Stimulated activated CD4-positive, alpha-beta T cell treated with anti-CD3 and anti-CD28 coated beads, Interleukin-12 subunit alpha, Interleukin-12 subunit beta, amount 100 ng/mL, for 24 hours (primary cell): Measurements from ENCODE around the gene KRCC1.
A peak's percentile ranks its signal among the peaks of the same experiment; 100 is the strongest.

Source experiments
- DNase-seq, 2 experiments: peaks; one replicate each; pipeline ENCODE4 v3.0.0-alpha.2; 2020; ENCODE audit warnings: low read depth in 2 of 2

The KRCC1 gene

DNA sequence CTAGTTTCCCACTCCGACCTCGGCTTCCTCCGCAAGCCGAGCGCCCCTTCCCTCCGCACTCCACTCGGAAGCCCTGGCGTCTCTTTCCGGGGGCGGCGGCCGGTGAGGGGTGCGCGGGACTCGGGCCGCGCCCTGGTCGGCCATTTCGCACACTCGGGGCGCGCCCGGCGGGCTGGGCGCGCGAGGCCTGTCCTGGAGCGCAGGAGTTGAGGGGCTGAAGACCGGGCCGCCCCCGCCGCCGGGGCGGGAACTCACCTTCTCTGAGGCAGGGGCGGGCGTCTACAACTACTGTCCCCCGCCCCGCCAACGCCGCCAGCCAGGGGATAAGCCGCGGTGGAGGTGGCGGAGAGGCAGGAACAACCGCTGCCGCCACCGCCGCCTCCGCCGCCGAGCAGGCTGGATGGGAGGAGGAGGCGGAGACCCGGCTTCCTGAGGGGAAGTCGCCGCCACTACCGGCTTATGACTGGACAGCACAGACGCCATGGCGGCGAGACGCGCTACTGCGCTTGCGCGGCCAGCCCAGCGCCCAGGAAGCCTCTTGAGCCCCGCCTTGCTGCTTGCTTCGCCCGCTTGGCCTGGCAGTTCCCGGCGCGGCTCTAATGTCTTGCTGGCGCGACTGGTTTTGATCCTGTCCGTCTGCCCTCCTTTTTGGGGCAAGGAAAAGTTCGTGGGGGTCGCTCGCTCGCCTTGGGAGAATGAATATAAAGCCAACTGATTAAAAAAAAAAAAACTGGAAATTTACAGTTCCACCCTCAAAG, at the start of gene KRCC1:
Gene KRCC1, minus strand, starts transcription at position 413 of the 758 bp plus-strand sequence. CDS start 27,220 bp downstream, outside the sequence.
- DNase-seq, result peak; percentile 86 to 87

DNA sequence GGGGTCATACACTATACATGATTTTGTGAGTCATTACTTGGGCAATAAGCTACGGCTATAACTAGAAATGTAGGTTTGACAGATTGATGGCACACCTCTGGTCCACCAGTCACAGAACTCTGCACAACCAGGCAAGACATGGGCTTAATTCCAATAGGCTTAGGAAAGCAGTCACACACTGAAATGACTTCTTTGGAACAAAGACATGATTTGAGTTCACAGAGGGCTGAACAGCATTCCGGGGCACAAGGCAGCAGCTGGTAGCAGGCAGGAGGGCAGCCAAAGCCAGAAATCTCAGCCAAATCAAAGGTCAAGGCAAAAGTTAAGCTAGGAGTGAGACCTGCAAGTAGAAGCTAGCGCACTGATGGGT, 44.9 kb upstream of the KRCC1 start:
- DNase-seq, result no peak

DNA sequence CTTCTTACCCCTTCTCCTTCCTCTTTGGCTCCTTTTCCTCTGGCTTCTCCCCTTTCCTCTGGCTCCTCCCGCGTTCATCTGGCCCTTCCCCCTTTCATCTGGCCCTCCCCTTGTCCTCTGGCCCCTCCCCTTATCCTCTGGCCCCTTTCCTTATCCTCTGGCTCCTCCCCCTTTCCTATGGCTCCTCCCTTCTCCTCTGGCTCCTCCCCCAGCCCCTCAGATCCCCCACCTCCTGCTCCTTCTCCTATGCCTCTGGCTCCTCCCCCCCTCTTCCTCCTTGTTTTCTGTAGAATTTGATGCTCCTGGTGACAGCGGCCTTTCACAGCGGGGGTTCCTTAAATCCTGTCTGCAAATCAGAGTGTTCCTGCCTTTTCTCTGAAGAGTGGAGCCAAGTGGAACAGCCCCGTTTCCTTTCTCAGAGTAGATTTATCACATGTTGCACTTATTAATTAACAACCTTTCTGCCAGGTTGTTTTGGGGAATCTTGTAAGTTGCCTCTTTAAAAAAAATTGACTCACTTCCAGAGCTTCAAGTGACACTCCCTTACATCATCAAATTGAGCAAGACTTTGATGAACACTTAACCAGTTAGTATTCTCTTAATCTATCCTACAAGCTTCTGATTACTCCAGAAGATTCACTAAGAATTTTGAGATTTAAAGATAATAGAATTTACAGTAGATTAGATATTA, 44.4 kb upstream of the KRCC1 start:
- DNase-seq, result no peak

DNA sequence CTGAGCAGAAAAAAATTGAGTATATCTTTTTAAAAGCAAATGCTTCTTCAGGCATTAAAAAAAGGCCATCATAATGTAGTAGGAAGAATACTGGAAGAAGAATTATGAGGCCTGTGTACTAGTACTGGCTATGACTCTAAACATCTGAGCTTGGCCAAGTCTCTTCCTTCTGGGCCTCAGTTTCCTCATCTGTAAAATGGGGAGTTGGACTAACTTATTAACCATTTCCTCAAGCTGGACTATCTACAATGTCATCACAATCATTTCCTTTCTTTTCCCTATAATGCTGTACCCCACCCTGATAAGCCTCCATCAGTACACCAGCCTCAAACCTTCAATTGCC, 42.9 kb upstream of the KRCC1 start:
- DNase-seq, result no peak

- DNase-seq, result no peak
Observed at GRCh38 chr2:88097891-88098557, 42.4 kb upstream of the KRCC1 start.

GRCh38 chr2:88097192-88097591, 41.6 kb upstream of the KRCC1 start:
- no peak for DNase-seq

- no peak for DNase-seq
Observed at GRCh38 chr2:88096708-88097107, 41.1 kb upstream of the KRCC1 start.

DNA sequence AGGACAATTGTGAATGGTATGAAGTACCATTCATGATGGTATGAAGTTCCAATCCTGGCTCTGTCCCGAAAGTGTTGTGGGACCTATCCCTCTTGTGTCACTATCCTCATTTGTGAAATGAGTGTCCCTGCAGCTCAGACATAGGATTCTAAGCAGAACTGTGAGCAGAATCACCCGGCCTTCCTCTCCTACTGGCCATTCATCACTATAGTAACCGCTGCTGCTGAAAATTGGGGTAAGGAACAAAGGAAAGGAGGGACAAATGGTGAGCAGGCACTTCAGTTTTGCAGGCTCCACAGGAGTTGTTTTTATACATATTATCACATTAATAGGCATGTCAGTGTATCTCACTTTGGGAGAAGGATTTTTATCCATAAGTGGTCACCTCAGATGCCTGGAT, 39.4 kb upstream of the KRCC1 start:
- no peak for DNase-seq

DNA sequence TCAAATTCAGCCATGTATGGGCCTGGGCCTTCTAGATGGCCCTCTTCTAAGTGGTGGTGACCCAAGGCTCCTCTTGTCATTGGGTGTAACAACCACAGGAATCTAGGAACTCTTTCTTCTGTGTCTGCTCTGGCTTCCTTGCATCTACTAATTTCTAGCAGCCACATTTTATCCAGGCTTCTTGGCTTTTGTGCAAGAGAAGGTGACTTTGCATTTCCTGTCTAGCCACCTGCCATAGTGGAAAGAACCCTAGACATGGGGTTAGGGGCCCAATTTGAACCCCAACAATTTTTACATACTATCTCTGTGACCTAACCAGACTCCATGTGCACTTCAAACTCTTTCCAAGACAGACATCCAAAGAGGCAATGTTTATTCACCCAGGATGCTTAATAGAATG, 37.2 kb upstream of the KRCC1 start:
- no peak for DNase-seq

DNA sequence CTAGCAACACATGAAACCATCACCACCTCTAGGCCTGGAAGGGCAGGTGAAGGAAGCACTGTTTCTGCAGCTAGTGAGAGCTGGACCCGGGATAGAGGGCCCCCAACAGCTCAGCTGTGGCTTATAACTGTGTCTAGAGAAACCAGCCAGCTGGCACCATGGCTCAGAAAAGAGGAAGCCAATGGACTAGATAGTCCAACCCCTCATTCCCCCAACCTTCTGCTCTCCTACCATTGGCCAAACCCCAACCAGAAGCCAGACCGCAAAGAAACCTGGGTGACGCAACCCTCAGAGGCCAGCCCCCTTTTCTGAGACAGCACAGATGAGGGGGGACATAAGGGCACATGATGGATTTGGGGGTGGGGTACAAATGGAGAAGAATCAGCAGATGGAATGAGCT, 36.4 kb upstream of the KRCC1 start:
- no peak for DNase-seq

GRCh38 chr2:88090446-88091283, 35.1 kb upstream of the KRCC1 start:
- DNase-seq, result peak in 1 of 2 experiments; percentile 24

DNA sequence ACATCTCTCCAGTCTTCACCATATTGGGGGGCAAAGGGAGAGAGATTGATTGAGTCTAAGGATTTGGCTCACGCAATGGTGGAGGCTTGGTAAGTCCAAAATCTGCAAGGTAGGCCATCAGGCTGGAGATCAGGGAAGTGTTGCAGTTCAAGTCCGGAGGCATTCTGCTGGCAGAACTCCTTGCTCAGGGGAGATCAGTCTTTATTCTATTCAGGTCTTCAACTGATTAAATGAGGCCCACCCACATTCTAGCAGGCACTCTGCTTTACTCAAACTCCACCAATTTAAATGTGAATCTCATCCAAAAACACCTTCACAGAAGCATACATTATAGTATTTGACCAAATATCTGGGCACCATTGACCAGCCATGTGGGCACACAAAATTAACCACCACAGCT, 33.4 kb upstream of the KRCC1 start:
- no peak for DNase-seq

DNA sequence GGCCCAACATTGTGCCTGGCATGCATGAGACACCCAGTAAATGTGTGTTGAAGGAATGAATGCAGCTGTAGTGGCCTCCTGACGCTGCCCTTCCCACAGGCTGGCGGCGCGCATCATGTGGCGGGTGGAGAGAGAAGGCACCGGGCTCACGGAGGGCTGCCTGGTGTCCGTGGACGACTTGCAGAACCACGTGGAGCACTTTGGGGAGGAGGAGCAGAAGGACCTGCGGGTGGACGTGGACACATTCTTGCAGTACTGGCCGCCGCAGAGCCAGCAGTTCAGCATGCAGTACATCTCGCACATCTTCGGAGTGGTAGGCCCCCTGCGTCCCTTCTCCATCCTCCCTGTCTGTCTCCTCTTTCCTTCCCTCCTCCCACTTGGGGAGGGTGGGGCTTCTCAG, 32.2 kb upstream of the KRCC1 start:
- DNase-seq, result no peak

DNA sequence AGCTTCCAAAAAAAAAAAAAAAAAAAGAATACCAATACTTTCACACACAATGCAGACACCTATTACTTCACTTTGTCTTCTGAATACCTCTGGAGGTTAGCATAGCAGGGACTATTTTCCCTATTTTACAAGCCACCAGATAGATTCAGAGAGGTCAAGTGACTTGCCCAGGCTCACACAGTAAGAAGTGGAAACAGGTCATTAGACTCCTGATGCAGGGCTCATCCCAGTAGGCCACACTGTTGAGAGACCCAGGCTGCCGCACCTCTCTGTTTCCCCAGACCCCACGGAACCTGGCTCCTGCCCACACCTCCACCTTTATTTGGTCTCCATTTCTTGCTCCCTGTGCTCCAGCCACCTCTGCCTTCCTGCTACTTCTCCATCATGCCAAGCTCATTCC, 31.5 kb upstream of the KRCC1 start:
- DNase-seq, result no peak

- no peak for DNase-seq
Observed at GRCh38 chr2:88086401-88086800, 30.8 kb upstream of the KRCC1 start.

GRCh38 chr2:88085602-88086001, 30.0 kb upstream of the KRCC1 start:
- no peak for DNase-seq

DNA sequence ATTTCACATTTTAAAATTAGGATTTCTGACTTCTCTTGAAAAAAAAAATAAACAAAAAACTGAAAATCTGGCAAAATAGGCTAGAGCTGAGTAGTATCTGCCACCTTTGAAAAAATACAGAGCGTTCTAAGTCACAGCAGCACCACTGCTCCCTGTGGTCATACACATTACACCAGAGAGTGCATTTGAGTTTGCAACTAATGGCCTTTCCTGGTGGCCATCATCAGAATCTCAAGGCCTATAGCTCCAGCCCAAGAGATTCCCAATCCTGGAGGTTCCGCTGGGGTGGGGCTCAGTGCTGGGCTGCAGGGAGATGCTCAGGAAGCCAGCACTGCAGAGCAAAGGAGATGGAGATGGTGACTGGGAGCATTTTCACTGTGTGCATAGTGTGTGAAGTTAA, 29.5 kb upstream of the KRCC1 start:
- DNase-seq, result no peak

- DNase-seq, result no peak
Observed at GRCh38 chr2:88082781-88083180, 27.2 kb upstream of the KRCC1 start.

GRCh38 chr2:88081924-88082608, 26.5 kb upstream of the KRCC1 start:
- no peak for DNase-seq

GRCh38 chr2:88080545-88080944, 25.0 kb upstream of the KRCC1 start:
- DNase-seq, result no peak

DNA sequence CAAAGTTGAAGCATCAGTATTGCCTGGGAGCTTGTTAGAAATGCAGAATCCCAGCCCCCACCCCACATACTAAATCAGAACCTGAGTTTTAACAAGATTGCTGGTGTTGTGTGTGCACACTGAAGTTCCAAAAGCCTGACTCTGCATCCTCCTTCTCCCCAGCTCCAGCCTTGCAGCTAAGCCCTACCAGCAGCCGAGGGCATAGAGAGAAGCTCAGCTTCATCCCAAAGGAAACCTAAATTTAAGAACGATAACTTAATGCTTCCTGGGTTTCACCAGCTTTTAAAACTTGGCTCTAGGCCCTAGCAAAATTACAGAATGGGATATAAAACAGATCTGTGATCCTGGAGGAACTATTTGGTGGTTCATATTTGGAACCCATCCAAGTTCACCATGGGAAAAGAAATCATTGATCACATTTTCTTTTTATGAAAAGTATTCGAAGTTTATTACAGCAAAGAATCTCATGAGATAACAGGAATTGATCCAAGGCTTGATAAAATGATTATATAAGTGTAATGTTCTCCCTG, 23.1 kb upstream of the KRCC1 start:
- DNase-seq, result no peak
